Rectal smooth muscle tissue (tissue), 1 donor: ENCODE measurements around the gene SMIM38.

Experiments
- H3K27ac ChIP-seq: one replicate; pipeline ENCODE4 v1.7.0; 2013; ENCODE audit warnings: low read depth, low read length, inconsistent platforms
- H3K27me3 ChIP-seq: one replicate; pipeline ENCODE4 v1.7.0; 2013; ENCODE audit warnings: low read length; ENCODE audit not compliant: control insufficient read depth, insufficient read depth
- H3K36me3 ChIP-seq: one replicate; pipeline ENCODE4 v1.7.0; 2013; ENCODE audit warnings: low read length; ENCODE audit not compliant: control insufficient read depth, insufficient read depth
- H3K4me1 ChIP-seq: one replicate; pipeline ENCODE4 v1.7.0; 2013; ENCODE audit warnings: low read length; ENCODE audit not compliant: control insufficient read depth, insufficient read depth
- H3K4me3 ChIP-seq: one replicate; pipeline ENCODE4 v1.7.0; 2013; ENCODE audit warnings: low read length
- H3K9ac ChIP-seq: one replicate; pipeline ENCODE4 v1.7.0; 2013; ENCODE audit warnings: low read length

SMIM38 gene

DNA sequence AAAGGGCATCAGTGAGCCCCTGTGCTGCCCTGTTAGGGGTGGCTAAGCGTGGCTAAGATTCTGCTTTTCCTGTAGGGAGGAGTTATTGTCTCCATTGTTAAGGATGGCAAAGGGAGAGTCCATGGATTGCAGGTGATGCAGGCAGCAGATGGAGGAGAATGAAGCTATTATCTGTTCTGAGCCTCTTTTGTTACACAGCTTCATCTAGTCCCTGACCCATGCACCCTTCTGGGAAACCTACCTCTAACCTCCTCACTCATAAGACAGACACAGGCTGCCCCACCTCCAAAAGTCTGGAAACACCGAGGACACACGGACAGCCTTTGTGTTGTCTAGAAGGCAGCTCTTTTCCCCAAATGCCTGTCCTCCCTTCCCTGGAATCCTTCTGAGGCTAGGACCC is 13.7 kb downstream of the SMIM38 start:
- no peak overlapping the region for H3K4me3 ChIP-seq
- H3K36me3 ChIP-seq, result no peaks in the 10 kb centered on the region
- H3K4me1 ChIP-seq, result peaks cover 11% of the 10 kb centered on the region
- H3K27me3 ChIP-seq, result no peaks in the 10 kb centered on the region
- H3K27ac ChIP-seq, result no peak overlapping the region
- H3K9ac ChIP-seq, result no peak overlapping the region

DNA sequence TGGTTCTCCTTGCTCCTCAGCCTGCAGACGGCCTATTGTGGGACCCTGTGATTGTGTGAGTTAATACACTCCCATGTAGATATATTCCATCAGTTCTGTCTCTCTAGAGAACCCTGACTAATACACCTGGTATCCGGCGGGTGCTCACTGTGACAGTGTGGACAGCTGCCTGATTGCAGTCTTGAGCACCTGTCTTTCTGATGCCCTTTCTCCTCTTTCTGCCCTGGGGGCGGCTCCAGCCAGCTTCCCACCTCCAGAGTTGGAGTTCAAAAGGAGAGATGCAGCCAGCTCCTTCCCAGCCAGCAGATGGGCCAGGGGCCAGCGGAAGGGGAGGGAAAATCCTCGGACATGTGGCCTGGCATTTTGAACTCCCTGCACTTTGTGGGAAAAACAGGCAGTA is 15.0 kb downstream of the SMIM38 start:
- no peaks in the 10 kb centered on the region for H3K36me3 ChIP-seq
- H3K27ac ChIP-seq, result no peak overlapping the region
- peaks cover 11% of the 10 kb centered on the region for H3K4me1 ChIP-seq
- H3K4me3 ChIP-seq, result no peak overlapping the region
- no peaks in the 10 kb centered on the region for H3K27me3 ChIP-seq
- no peak overlapping the region for H3K9ac ChIP-seq

DNA sequence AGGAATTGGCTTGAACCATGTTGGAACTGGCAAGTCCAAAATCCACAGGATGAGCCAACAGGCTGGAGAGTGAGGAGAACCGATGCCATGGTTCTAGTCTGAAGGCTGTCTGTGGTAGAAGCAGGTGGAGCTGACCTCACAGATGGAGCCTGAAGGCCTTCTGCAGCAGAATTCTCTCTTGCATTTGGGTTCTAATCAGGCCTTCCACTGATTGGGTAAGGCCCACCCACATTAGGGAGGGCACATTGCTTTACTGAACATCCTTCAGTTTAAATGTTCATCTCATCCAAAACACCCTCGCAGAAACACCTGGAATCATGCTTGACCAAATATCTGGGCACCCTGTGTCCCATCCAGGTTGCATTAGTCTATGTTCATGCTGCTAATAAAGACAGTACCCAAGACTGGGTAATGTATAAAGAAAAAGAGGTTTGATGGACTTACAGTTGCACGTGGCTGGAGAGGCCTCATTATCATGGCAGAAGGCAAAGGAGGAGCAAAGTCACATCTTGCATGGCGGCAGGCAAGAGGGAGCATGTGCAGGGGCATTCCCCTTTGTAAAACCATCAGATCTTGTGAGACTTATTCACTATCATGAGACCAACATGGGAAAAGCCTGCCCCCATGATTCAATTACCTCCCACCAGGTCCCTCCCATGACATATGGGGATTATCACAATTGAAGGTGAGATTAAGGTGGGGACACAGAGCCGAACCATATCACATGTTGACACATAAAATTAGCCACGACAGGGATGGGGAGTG is 15.9 kb downstream of the SMIM38 start:
- H3K4me1 ChIP-seq, result peaks cover 6% of the 10 kb centered on the region
- no peak overlapping the region for H3K4me3 ChIP-seq
- H3K27ac ChIP-seq, result no peak overlapping the region
- H3K9ac ChIP-seq, result no peak overlapping the region
- H3K36me3 ChIP-seq, result no peaks in the 10 kb centered on the region
- H3K27me3 ChIP-seq, result no peaks in the 10 kb centered on the region

- Histone ChIP-seq H3K27me3 (no peaks in the 10 kb centered on the region), H3K27ac (no peak overlapping the region), H3K36me3 (no peaks in the 10 kb centered on the region), H3K4me3 (no peak overlapping the region), H3K4me1 (peaks cover 2% of the 10 kb centered on the region), H3K9ac (no peak overlapping the region)
Measured at GRCh38 chr11:69172674-69173073, 16.9 kb downstream of the SMIM38 start.

GRCh38 chr11:69173331-69173730 is 17.6 kb downstream of the SMIM38 start:
- Histone ChIP-seq H3K36me3 (no peaks in the 10 kb centered on the region), H3K4me1 (no peaks in the 10 kb centered on the region), H3K4me3 (no peak overlapping the region), H3K27me3 (no peaks in the 10 kb centered on the region), H3K9ac (no peak overlapping the region), H3K27ac (no peak overlapping the region)

DNA sequence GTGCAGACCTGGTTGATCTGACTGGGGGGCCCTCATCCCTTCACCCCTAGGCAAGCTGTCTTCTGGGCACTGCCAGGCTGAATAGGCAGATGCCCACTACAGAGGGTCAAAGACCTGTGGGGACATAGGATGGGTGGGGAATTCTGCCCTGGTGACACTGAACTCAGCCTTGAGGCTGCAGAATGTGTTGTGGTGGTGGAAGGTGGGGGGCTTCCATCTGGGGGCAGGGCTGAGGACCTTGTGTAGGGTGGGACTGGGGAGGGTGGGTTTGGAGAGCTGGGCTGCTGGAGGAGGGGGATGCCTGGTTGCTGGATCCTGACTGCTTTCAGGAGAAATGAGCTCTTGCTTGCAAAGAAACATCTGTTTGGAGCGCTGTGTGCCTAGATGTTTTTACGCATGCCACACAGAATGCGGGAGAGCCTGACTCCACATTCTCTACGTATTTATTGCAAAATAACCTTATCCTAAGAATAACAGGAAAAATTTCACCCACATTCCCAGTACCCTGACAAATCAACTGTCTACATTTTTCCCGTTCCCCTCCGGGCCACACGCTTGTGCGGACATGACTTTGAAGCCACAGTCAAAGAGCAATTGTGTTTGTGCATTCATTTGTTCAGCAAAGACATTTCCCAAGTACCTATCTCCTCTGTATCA is 18.3 kb downstream of the SMIM38 start:
- Histone ChIP-seq H3K9ac (no peak overlapping the region), H3K4me3 (no peak overlapping the region), H3K27ac (no peak overlapping the region), H3K4me1 (no peaks in the 10 kb centered on the region), H3K36me3 (no peaks in the 10 kb centered on the region), H3K27me3 (no peaks in the 10 kb centered on the region)

GRCh38 chr11:69174841-69175240 is 19.1 kb downstream of the SMIM38 start:
- H3K27ac ChIP-seq, result no peak overlapping the region
- no peaks in the 10 kb centered on the region for H3K27me3 ChIP-seq
- no peak overlapping the region for H3K9ac ChIP-seq
- H3K4me3 ChIP-seq, result no peak overlapping the region
- no peaks in the 10 kb centered on the region for H3K4me1 ChIP-seq
- no peaks in the 10 kb centered on the region for H3K36me3 ChIP-seq

GRCh38 chr11:69178819-69179482 is 23.2 kb downstream of the SMIM38 start:
- H3K27ac ChIP-seq, result no peak overlapping the region
- no peaks in the 10 kb centered on the region for H3K36me3 ChIP-seq
- H3K4me3 ChIP-seq, result no peak overlapping the region
- H3K27me3 ChIP-seq, result no peaks in the 10 kb centered on the region
- H3K9ac ChIP-seq, result no peak overlapping the region
- no peaks in the 10 kb centered on the region for H3K4me1 ChIP-seq

DNA sequence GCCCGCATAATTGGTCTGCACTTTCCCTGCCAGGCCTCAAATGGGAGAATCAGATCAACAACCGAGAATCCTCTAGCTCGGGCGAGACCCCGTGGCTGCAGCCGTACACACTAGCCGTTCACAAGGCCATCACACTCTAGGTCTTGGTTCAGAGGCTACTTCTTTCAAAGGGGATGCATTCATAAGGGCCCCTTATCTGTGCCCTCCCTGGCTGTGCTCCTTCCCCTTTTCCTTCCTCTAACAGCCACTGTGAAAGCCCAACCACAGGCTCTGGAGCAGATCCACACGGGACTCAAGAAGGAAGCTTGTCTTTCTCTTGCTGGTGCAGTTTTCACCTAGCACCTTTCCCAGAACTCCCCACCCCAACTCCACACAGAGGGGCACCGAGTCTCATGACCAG is 24.5 kb downstream of the SMIM38 start:
- Histone ChIP-seq H3K9ac (no peak overlapping the region), H3K27me3 (no peaks in the 10 kb centered on the region), H3K4me1 (no peaks in the 10 kb centered on the region), H3K4me3 (no peak overlapping the region), H3K36me3 (no peaks in the 10 kb centered on the region), H3K27ac (no peak overlapping the region)

DNA sequence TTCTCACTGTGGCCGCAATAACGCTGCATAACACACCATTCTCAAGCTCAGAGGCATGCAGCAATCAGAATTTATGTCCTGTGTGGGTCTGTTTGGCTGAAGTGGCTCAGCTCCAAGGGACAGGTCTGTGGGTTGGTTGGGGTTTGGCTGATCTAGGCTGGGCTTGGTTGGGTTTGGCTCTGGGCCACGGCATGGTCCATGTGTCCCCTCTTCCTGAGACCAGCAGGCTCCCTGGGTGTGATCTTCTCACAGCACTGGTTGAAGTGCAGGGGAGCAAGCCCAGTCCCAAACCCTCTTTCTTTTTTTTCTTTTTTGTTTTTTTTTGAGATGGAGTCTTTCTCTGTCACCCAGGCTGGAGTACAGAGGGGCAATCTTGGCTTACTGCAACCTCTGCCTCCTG is 25.0 kb downstream of the SMIM38 start:
- H3K9ac ChIP-seq, result no peak overlapping the region
- no peaks in the 10 kb centered on the region for H3K36me3 ChIP-seq
- H3K27me3 ChIP-seq, result no peaks in the 10 kb centered on the region
- H3K27ac ChIP-seq, result no peak overlapping the region
- H3K4me1 ChIP-seq, result no peaks in the 10 kb centered on the region
- H3K4me3 ChIP-seq, result no peak overlapping the region

DNA sequence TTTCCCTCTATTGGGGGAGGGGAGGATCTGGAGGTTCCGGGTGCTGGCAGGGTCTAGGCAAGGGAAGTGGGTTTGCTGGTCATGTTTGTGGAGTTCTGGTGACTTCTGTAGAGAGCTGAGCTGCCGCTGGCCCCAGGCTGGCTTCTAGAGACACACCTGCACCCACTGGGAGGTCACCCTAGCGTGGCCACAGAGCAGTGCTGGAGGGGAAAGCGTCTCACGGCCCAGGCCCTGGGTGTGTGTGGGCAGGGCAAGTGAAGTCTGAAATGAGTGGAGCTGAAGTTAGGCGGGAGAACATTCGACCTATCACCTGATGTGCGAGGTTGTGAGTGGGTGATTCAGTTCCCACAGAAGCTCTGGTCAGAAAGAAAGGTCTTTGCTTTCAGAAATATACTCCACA is 27.9 kb downstream of the SMIM38 start:
- Histone ChIP-seq H3K27me3 (no peaks in the 10 kb centered on the region), H3K4me3 (no peak overlapping the region), H3K9ac (no peak overlapping the region), H3K27ac (no peak overlapping the region), H3K36me3 (no peaks in the 10 kb centered on the region), H3K4me1 (no peaks in the 10 kb centered on the region)

GRCh38 chr11:69186316-69187260 is 30.9 kb downstream of the SMIM38 start:
- no peak overlapping the region for H3K27ac ChIP-seq
- no peak overlapping the region for H3K4me3 ChIP-seq
- no peaks in the 10 kb centered on the region for H3K27me3 ChIP-seq
- no peak overlapping the region for H3K9ac ChIP-seq
- H3K36me3 ChIP-seq, result no peaks in the 10 kb centered on the region
- no peaks in the 10 kb centered on the region for H3K4me1 ChIP-seq
